ENCODE results near the gene PPP4R3A.

Gene PPP4R3A

DNA sequence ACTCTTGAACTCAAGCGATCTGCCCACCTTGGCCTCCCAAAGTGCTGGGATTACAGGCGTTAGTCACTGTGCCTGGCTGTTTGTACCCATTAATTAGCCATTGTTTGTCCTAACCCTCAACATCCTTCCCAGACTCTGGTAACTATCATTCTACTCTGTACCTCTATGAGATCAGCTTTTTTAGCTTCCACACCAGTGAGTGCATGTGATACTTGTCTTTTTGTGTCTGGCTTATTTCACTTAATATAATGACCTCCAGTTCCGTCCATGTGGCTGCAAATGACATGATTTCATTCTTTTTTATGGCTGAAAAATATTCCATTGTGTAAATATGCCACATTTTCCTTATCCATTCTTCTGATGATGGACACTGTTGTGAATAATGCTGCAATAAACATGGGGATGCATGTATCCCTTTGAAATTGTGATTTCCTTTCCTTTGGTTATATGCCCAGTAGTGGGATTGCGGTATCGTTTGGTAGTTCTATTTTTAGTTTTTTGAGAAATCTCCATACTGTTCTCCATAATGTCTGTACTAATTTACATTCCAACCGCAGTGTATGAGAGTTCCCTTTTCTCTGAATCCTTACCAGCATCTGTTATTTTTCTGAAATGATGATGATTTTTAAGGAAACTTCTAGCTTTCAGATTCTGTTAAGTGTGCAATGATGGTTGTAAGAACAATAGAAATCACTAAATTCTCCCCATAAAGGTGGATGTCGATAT is 6.7 kb upstream of the PPP4R3A start:
- TF ChIP-seq, protein P1, sequence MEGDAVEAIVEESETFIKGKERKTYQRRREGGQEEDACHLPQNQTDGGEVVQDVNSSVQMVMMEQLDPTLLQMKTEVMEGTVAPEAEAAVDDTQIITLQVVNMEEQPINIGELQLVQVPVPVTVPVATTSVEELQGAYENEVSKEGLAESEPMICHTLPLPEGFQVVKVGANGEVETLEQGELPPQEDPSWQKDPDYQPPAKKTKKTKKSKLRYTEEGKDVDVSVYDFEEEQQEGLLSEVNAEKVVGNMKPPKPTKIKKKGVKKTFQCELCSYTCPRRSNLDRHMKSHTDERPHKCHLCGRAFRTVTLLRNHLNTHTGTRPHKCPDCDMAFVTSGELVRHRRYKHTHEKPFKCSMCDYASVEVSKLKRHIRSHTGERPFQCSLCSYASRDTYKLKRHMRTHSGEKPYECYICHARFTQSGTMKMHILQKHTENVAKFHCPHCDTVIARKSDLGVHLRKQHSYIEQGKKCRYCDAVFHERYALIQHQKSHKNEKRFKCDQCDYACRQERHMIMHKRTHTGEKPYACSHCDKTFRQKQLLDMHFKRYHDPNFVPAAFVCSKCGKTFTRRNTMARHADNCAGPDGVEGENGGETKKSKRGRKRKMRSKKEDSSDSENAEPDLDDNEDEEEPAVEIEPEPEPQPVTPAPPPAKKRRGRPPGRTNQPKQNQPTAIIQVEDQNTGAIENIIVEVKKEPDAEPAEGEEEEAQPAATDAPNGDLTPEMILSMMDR (conservative IDR thresholded peaks at IDR 0.05; ENCODE audit: low read depth, low read length), result no peak
- no peak for DNase-seq (ENCODE audit: low read depth)
- H3K4me3 ChIP-seq (ENCODE audit: low read depth, low read length), result no peak overlapping the region

GRCh38 chr14:91515979-91516378 is 5.9 kb upstream of the PPP4R3A start:
- TF ChIP-seq, protein P1 (conservative IDR thresholded peaks at IDR 0.05; ENCODE audit: low read depth, low read length), result no peak
- DNase-seq (ENCODE audit: low read depth), result no peak
- no peak overlapping the region for H3K4me3 ChIP-seq (ENCODE audit: low read depth, low read length)

DNA sequence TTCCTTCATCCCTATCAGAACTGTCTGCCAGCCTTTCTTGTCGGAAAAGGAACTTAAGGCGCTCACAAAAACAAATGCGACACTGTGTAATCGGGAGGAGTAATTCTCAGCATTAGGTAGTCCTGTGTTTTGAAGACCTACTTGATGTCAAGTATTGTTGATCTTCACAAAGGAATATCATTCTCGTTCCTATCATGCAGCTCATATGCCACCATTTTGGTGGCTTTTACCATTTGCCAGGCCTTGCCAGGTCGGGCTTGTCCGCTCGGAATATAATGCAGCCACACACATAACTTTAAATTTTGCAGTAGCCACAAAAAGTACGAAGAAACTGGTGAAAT is 903 bp upstream of the PPP4R3A start:
- DNase-seq (ENCODE audit: low read depth), result peak; percentile 31
- TF ChIP-seq, protein P1 (conservative IDR thresholded peaks at IDR 0.05; ENCODE audit: low read depth, low read length), result no peak
- H3K4me3 ChIP-seq (ENCODE audit: low read depth, low read length), result peak overlapping the region; percentile 92

- peak overlapping the region; percentile 92 for H3K4me3 ChIP-seq (ENCODE audit: low read depth, low read length)
- TF ChIP-seq, protein P1 (conservative IDR thresholded peaks at IDR 0.05; ENCODE audit: low read depth, low read length), result no peak
- DNase-seq (ENCODE audit: low read depth), result no peak
These were observed 286 bp downstream of the PPP4R3A start for GRCh38 chr14:91509878-91510170.

DNA sequence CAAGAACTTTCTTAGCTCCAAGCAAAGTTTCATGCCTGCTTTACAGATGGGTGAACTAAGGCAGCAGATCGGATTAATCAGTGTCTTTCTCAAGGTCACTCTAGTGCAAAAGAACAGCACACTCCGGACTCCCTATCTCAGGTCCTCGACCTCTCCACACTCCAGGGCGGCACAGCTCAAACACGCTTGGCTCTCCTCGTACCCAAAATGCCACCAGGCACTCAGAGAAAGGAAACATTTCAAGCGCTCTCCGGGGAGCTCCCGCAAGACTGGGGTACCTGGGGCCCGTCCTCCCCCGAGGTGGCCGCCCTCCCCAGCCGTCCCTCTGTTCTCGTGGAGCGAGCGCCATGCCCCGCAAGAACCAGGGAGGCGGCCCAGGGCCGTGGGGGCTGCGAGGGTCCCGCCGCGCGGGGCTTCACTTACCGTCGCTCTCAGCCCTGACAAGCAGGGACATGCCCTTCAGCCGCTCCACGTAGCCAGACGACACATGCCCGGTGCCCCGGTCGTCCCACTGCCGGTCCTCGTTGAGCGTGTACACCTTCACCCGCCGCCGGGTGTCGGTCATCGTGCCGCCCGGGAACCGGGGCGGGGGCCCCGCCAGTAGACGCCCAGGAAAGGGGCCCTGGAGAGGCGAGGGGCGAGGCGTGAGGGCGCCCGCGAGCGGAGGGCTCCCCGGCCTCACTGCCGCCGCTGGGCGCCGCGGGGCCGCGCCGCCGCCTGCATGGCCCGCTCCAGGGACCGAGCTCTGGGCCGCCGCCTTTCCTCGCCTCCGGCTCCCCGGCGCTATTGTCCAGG is 830 bp downstream of the PPP4R3A start:
- H3K4me3 ChIP-seq (ENCODE audit: low read depth, low read length), result peak overlapping the region; percentile 92
- peak; percentile 8 for DNase-seq (ENCODE audit: low read depth)
- TF ChIP-seq, protein P1 (conservative IDR thresholded peaks at IDR 0.05; ENCODE audit: low read depth, low read length), result no peak

DNA sequence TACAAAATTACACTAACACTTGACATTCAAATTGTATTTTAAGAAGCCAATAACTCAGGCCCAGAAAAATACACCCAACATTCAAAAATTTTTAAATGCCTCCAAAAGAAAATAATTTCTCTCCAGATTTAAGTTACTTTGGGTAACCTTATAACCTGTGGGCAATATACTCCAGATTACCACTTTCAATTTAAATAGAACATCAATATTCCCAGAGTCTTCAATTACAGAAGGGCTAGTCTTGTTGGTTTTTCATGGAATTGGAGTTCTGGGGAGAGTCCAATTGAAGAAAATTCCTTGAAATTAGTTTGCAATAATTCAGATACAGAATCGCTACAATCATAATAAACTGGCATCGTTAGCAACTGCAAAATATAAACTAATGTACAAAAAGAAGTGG is 2.0 kb downstream of the PPP4R3A start:
- TF ChIP-seq, protein P1 (conservative IDR thresholded peaks at IDR 0.05; ENCODE audit: low read depth, low read length), result no peak
- no peak for DNase-seq (ENCODE audit: low read depth)
- H3K4me3 ChIP-seq (ENCODE audit: low read depth, low read length), result peak overlapping the region; percentile 92

DNA sequence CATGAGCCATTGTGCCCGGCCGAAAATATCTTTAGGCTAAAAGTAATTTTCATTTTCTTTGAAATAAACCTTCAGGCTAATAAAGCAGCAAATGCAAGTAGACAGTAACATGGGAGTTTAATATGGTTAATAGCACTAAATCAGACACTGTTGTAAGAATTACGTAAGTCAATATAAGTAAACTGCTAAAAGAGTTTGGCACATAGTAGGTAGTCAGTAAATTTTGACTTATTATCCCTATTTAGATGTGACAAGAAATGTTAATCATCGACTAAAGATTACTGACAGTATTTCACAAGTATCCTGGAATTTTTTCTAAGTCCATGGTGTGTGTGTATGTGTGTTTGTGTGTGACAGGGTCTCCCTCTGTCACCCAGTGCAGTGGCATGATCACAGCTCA is 3.9 kb downstream of the PPP4R3A start:
- TF ChIP-seq, protein P1 (conservative IDR thresholded peaks at IDR 0.05; ENCODE audit: low read depth, low read length), result no peak
- no peak for DNase-seq (ENCODE audit: low read depth)
- H3K4me3 ChIP-seq (ENCODE audit: low read depth, low read length), result no peak overlapping the region

All from choroid plexus epithelial cell (primary cell).